ENCODE results near the gene ZNF423.

The ZNF423 gene

DNA sequence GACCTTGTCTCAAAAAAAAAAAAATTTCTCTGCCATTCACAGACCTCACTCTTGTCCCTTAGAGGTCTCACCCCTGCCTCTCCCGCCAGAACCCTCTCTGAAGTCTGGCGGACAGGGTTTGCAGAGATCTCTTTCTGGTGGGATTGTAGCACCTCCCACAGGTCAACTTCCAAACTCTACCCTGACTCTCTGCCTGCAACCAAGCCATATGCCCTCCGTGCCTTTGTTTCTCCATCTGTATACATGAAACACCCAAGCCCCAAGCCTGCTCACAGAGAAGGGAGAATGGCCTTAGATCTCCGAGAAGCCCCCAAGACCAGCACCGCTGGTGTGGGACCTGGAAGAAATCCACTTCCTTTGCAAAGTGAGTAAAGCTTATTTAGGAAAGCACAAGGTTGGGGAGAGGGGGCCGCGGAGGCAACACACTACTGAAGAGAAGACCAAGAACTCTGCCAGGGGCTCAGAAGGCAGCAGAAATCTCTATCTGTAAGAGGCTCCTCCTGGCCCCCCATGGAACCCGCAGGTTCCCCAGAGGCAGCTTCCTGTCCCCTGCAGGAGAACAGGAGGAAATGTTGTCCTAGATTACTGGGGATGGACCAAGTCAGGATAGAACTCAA lies 262.4 kb downstream of the ZNF423 start:
- TF ChIP-seq TAF1 (IDR thresholded peaks at IDR 0.05; ENCODE audit: borderline replicate concordance, insufficient read depth, low read length), result no peak
- TF ChIP-seq SIN3A (IDR thresholded peaks at IDR 0.05; ENCODE audit: borderline replicate concordance, insufficient read depth, low read length), result no peak
- TF ChIP-seq REST (IDR thresholded peaks at IDR 0.05; ENCODE audit: insufficient read depth in 1 of 2, low read depth in 2 of 2, low read length in 2 of 2), result no peak

- TF ChIP-seq FOXP2 (optimal IDR thresholded peaks at IDR 0.05; ENCODE audit: borderline replicate concordance, extremely low read depth, extremely low read length, insufficient read depth) (no peak), REST (IDR thresholded peaks at IDR 0.05; ENCODE audit: insufficient read depth in 1 of 2, low read depth in 2 of 2, low read length in 2 of 2) (no peak), TAF1 (IDR thresholded peaks at IDR 0.05; ENCODE audit: borderline replicate concordance, insufficient read depth, low read length) (no peak), SIN3A (IDR thresholded peaks at IDR 0.05; ENCODE audit: borderline replicate concordance, insufficient read depth, low read length) (no peak), POLR2AphosphoS5 (IDR thresholded peaks at IDR 0.05; ENCODE audit: low read depth, low read length) (no peak)
These were observed 263.1 kb downstream of the ZNF423 start for GRCh38 chr16:49592546-49593423.

- TF ChIP-seq SIN3A (IDR thresholded peaks at IDR 0.05; ENCODE audit: borderline replicate concordance, insufficient read depth, low read length) (no peak), POLR2AphosphoS5 (IDR thresholded peaks at IDR 0.05; ENCODE audit: low read depth, low read length) (no peak), REST (IDR thresholded peaks at IDR 0.05; ENCODE audit: insufficient read depth in 1 of 2, low read depth in 2 of 2, low read length in 2 of 2) (no peak)
These were observed 265.6 kb downstream of the ZNF423 start for GRCh38 chr16:49590166-49590871.

DNA sequence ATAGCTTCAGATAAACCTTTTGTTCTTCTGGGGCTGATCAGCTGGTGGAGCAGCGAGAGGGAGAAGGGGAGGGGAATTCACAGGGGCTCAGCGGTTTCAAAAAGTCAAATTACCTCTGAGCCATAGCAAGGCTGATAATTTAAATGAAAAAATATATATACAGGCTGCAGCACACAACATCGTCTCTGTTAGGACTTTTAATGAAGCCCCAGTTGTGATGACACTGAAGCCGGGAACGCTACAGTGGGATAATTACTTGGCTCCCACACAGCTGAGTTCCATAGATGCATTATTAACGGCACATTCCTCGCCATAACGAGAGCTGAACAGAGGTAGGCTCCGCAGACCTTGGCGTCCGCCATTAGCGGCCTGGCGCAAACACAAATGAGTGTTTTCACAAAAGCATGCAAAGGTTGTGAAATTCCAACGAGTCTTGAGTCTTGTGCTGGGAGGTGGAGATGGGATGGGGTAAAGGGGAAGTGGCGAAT lies 266.3 kb downstream of the ZNF423 start:
- TF ChIP-seq SIN3A (IDR thresholded peaks at IDR 0.05; ENCODE audit: borderline replicate concordance, insufficient read depth, low read length), result no peak
- no peak for TF ChIP-seq POLR2AphosphoS5 (IDR thresholded peaks at IDR 0.05; ENCODE audit: low read depth, low read length)
- TF ChIP-seq REST (IDR thresholded peaks at IDR 0.05; ENCODE audit: insufficient read depth in 1 of 2, low read depth in 2 of 2, low read length in 2 of 2), result no peak
- no peak for TF ChIP-seq FOXP2 (optimal IDR thresholded peaks at IDR 0.05; ENCODE audit: borderline replicate concordance, extremely low read depth, extremely low read length, insufficient read depth)
- TF ChIP-seq TAF1 (IDR thresholded peaks at IDR 0.05; ENCODE audit: borderline replicate concordance, insufficient read depth, low read length), result no peak

Data from PFSK-1 (cell line).